ENCODE results near the gene CD47. TPM values are rescaled to one million over a fixed set of nuclear protein-coding genes. Genes with fewer than 3 reads are reported as not detected.

CD47 gene
- total RNA-seq, 2 experiments from 2014 or later = 88.7 to 91.6 TPM

- ATAC-seq (peak; percentile 4), DNase-seq (no peak)
- intact Hi-C loops (cut with micrococcal nuclease) = loop anchor here (2.0 to 10.0 kb wide), 3 partner anchors 36 to 170 kb away; partner anchors contain the start of genes HHLA2 and IFT57
- CTCF ChIA-PET = interaction anchor here (2.9 to 3.2 kb wide), 2 partner anchors 33 to 36 kb away, joined by 12 read pairs; no protein-coding TSS in a partner anchor
- Mint-ChIP-seq H3K4me3 (peak overlapping the region; percentile 92), H3K9me3 (peaks cover 10% of the 10 kb centered on the region), H3K36me3 (ENCODE audit: low read depth) (peaks cover 44% of the 10 kb centered on the region), H3K27ac (peak overlapping the region; percentile 100), H3K4me1 (ENCODE audit: low read depth) (peaks cover 60% of the 10 kb centered on the region), H3K27me3 (no peaks in the 10 kb centered on the region)
- no peak for TF ChIP-seq CTCF (IDR thresholded peaks at IDR 0.05)
- POLR2A ChIA-PET = interaction anchor here (0.7 to 12.4 kb wide), 12 partner anchors 12 to 184 kb away, joined by 3 to 161 read pairs (median 4); partner anchors contain the start of gene IFT57
Measured at GRCh38 chr3:108125153-108125543, 34.3 kb upstream of the CD47 start.

GRCh38 chr3:108124337-108125152 is 33.7 kb upstream of the CD47 start:
- CTCF ChIA-PET = interaction anchor here (1.4 to 3.2 kb wide), 3 partner anchors 13 to 197 kb away, joined by 3 to 12 read pairs (median 5); no protein-coding TSS in a partner anchor
- Mint-ChIP-seq H3K27ac (peak overlapping the region; percentile 100), H3K4me1 (ENCODE audit: low read depth) (peaks cover 60% of the 10 kb centered on the region), H3K9me3 (peaks cover 12% of the 10 kb centered on the region), H3K27me3 (no peaks in the 10 kb centered on the region), H3K36me3 (ENCODE audit: low read depth) (peaks cover 40% of the 10 kb centered on the region), H3K4me3 (peak overlapping the region; percentile 92)
- intact Hi-C loops (cut with micrococcal nuclease) = loop anchor here (2.0 to 10.0 kb wide), 3 partner anchors 36 to 170 kb away; partner anchors contain the start of genes HHLA2 and IFT57
- no peak for TF ChIP-seq CTCF (IDR thresholded peaks at IDR 0.05)
- DNase-seq (peak; percentile 88), ATAC-seq (peak; percentile 71)
- POLR2A ChIA-PET = interaction anchor here (0.7 to 12.4 kb wide), 8 partner anchors 15 to 98 kb away, joined by 3 to 161 read pairs (median 4); partner anchors contain the start of gene IFT57

GRCh38 chr3:108123326-108123725 is 32.5 kb upstream of the CD47 start:
- TF ChIP-seq CTCF (IDR thresholded peaks at IDR 0.05) = no peak
- Mint-ChIP-seq H3K27ac (peak overlapping the region; percentile 100), H3K4me3 (no peak overlapping the region), H3K9me3 (peaks cover 11% of the 10 kb centered on the region), H3K27me3 (no peaks in the 10 kb centered on the region), H3K36me3 (ENCODE audit: low read depth) (peaks cover 27% of the 10 kb centered on the region), H3K4me1 (ENCODE audit: low read depth) (peaks cover 60% of the 10 kb centered on the region)
- intact Hi-C loops (cut with micrococcal nuclease) = loop anchor here (10.0 kb wide), 1 partner anchor 171 kb away; the partner anchor contains the start of gene HHLA2
- POLR2A ChIA-PET = interaction anchor here (0.7 to 12.4 kb wide), 5 partner anchors 26 to 66 kb away, joined by 3 to 161 read pairs (median 3); no protein-coding TSS in a partner anchor
- ATAC-seq = no peak
- CTCF ChIA-PET = interaction anchor here (0.7 to 3.2 kb wide), 7 partner anchors 14 to 718 kb away, joined by 3 to 12 read pairs (median 4); no protein-coding TSS in a partner anchor
- DNase-seq = no peak

GRCh38 chr3:108122276-108122675 is 31.4 kb upstream of the CD47 start:
- no peaks in the 10 kb centered on the region for H3K27me3 Mint-ChIP-seq
- ATAC-seq = no peak
- H3K36me3 Mint-ChIP-seq (ENCODE audit: low read depth) = peaks cover 19% of the 10 kb centered on the region
- H3K27ac Mint-ChIP-seq = no peak overlapping the region
- H3K9me3 Mint-ChIP-seq = peaks cover 6% of the 10 kb centered on the region
- intact Hi-C loops (cut with micrococcal nuclease) = loop anchor here (10.0 kb wide), 1 partner anchor 173 kb away; the partner anchor contains the start of gene HHLA2
- no peak overlapping the region for H3K4me3 Mint-ChIP-seq
- CTCF ChIA-PET = interaction anchor here (1.5 to 3.2 kb wide), 3 partner anchors 16 to 33 kb away, joined by 5 to 12 read pairs (median 6); no protein-coding TSS in a partner anchor
- POLR2A ChIA-PET = interaction anchor here (0.6 to 12.4 kb wide), 4 partner anchors 11 to 199 kb away, joined by 3 to 161 read pairs (median 80); no protein-coding TSS in a partner anchor
- no peak for DNase-seq
- no peak for TF ChIP-seq CTCF (IDR thresholded peaks at IDR 0.05)
- peaks cover 62% of the 10 kb centered on the region for H3K4me1 Mint-ChIP-seq (ENCODE audit: low read depth)

Data from activated CD8-positive, alpha-beta T cell treated with anti-CD3 and anti-CD28 coated beads for 36 hours (primary cell).